NOMO-1 (cell line): Measurements from ENCODE around the gene SYNPO.

ENCODE experiments used
- DNase-seq, 2 experiments: peaks; one replicate each; lab custom pipeline; 2025; ENCODE audit not compliant: unreplicated experiment in 2 of 2; lab: John Stamatoyannopoulos, UW

Gene SYNPO

DNA sequence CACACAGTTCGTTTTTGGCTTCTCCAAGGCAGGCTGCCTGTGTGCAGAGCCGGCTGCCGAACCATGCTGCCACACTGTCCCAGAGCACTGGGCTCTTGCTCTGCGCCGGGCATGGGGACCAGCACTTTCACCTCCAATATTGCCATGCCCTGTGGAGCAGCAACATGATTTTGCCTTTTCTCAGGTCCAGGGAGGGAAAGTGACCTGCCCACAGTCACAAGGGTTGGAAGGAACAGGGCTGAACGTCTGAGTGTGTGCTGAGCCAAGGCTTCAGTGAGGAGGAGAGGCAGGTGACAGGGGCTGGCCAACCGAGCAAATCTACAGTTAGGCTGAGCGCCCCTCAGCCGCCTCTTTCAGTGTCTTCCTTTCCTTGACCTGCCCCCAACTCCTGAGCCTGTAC lies 34.0 kb upstream of the SYNPO start:
- DNase-seq = no peak

DNA sequence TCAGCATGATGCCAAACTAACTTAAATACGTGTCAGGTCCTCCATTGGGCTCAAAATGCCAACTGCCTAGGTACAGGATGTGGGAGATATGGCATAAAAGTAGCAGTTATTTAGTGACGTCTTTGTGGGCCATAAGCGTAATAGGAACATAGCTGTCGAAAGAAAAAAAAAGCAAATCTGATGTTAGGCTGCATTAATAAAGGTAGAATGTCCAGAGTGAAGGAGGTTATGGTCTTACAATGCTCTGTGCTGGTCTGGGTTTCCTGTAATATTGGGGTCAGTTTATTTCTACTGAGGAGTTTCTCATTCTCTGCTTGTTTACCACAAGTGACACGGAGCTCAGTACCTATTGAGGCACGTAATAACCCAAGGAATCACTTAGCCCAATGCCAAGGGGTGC lies 33.4 kb upstream of the SYNPO start:
- DNase-seq = no peak

DNA sequence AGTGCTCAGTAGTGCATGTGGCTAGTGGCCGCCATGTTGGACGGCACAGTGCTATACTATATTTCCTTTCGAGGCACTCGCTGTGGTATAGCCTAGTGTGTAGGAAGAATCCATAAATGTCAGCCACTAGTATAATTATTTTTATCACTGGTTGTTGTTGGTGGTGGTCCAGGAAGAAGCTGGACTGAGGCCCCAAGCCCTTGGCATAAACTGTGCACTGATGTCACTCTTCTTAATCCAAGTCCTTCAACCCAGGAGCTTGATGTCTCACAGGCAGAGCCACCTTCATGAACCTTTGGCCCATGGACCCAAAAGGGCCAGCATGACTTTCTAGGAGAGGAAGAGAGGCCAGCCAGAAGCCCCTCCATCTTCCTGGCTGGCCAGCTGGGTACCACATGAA lies 32.5 kb upstream of the SYNPO start:
- no peak for DNase-seq

DNA sequence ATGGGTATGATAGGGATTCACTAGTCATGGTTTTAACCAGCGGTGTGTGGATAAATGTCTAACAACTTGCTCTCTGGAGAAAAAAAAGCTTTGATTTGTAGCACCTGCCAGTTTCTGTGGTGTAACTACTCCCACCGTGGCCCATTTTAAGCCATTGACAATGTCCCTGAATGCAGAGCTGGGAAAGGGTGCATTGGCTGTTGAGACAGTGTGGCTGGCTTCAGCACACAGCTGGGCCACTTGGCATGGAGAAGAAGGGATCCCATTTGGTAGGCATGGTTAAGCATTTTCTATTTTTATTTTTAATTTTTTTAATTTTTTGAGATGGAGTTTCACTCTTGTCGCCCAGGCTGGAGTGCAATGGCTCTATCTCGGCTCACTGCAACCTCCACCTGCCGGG lies 31.5 kb upstream of the SYNPO start:
- DNase-seq = no peak

DNA sequence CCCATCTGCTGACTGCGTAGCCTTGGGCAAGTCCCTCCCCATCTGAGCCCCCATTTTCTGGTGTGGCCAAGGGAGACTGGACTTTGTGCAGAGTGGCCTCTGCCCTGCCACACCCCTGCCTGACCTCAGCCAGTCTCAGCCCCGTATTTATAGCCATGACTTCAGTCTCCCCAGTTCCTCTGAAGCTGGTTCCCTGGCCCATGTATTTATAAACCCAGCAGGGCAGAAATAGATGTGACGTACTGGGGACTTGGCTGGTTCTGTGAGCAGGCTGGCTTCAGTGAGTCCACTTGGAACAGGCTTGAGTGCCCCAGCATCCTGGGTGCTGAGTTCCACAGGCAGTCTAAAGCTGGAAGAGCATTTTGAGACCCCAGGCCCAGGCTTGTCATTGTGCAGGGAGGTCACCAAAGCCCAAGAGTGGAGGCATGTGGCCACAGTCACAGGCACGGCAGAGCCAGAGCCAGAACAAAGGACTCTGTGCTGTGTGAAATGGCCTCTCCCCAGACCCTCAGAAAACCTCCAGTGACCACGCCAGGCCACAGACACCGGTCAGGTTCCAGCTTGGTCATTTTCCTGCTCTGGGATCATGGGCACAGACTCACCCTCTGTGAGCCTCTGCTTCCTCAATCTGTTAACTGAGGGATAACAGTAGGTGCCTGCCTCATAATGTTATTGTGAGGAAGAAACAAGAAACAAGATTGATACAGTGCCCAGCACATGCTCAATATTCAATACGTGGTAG lies 30.4 kb upstream of the SYNPO start:
- DNase-seq = no peak

DNA sequence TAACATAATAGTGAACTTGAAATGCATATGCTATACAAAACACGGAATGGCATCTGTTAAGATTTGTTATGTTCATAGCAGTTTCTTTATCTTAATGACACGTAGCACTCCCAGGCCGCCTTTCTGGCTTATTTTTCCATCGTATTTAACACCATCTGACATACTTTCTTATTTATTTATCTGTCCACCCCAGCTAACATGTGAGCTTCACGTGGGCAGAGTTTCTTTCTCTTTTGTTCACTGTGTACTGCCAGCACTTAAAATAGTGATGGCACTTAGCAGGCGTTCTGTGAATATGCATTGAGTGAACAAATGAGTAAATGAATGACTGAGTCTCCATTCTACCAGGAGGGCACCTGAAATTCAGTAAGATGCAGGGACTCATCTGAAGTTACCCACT lies 29.4 kb upstream of the SYNPO start:
- no peak for DNase-seq

DNA sequence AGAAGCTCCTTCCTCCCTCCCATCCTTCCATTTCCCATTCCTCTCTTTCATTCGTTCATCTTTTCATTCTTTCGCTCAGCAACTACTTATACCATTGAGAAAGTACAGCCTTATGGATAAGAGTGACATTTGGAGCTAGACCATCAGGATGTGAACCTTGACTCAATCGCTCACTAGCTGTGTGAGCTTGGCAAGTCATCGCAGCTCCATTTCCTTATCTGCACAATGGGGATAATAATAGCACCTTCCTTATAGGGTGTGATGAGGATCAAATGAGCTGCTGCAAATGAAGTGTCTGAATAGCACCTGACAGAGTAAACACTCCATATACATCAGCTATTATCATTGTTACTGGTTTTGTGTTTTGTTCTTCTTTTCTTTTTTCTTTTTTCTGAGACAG lies 28.1 kb upstream of the SYNPO start:
- DNase-seq = no peak

DNA sequence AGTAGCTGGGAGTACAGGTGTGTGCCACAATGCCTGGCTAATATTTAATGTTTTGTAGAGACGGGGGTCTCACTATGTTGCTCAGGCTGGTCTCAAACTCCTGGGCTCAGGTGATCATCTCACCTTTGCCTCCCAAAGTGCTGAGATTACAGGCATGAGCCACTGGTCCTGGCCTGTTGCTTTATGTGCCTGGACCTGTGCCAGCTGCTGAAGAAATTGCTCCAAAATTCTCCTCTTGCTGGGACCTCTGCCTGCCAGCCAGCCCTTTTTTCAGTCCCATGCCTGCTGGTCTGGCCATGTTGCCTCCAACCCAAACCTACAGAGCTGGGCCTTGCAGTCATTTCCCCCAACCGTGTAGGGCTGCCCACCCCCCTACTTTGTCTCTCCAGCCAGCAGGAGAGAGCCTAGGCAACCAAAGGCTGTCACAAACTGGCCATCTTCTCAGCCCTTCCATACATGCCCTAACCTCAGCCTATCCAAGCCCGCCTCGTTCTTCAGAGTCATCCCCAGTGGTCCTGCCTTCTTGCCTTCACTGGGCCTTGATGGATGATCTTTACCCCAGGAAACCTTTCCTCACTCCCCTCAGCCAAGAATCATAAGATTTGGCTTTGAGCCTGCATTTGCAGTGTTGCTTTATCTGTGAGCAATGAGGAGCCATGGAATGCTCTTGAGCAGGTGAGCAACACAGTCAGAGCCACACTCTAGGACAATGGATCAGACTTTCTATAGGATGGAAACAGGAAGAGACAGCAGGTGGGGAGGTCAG lies 27.4 kb upstream of the SYNPO start:
- no peak for DNase-seq

DNA sequence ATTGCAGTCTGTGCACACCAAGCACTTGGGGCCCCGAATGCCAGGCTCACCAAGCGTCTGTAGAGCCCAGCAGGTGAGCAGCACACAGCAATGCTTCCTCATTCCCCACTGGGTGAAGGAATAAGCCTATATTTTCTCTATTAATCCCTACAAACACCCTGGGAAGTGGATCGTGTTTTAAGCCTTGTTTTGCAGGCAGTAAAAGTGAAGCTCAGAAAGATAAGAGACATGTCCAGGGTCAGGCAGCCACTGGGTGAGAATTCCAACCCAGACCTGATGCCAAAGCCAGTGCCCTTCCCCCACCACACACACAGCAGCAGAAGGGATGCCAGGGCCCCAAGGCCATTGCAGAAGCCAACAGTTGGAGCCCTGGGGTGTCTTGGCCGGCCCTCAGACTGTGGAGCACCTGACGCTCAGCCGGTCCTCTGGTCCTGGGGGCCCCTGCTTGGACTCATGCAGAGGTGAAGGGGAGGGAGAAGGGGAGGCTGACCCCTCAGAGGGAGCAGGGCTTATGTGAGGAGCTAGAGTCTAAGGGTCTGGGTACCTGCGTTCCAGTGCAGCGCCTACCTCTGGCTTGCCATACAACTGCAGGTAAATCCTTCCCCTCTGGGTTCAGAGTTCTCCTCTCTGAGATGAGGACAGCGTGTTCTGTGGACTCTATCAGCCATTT lies 26.3 kb upstream of the SYNPO start:
- no peak for DNase-seq

DNA sequence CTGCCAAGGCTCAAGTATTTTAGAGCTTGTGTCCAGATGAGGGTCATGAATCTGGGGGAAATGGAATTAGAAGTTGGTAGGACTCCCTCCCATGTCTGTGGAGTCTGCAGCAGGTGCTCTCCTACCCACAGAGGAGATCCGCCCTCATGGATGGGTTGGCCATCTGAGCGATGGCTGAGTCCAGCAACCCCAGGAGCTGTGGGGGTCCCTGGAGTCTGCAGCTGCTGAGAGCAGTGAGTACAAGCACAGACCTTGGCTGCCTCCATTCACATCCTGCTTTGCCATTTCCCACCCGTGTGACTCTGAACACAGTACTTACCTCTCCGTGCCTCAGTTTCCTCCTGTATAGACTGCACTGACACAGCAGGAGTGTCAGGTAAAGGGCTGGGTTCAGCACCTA lies 25.8 kb upstream of the SYNPO start:
- no peak for DNase-seq

DNA sequence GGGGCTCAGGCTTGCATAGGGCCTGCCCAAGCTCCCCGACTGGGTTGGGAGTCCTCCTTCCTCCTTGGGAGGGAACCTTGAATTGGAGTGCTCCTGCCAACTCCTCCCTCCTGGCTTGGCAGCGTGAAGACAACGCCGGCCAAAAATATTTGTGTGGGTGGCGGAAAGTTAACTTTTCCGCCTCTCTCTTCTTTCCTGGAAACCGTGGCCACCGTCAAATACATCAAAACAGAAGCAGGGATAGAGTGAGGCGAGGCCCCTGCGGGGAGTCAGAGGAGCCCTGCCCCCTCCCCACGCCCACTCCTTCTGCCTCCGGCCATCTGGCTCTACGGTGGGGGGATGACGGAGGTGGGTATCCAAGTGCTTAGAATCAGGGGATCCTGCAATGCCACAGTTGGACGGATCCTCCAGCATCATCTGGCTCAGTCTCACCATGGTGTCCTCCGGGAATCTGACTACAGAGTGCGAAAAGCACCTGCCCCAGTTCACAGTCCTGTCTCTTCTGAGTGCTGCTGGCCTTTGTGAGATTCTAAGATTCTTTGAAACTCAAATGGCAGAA lies 25.2 kb upstream of the SYNPO start:
- no peak for DNase-seq

DNA sequence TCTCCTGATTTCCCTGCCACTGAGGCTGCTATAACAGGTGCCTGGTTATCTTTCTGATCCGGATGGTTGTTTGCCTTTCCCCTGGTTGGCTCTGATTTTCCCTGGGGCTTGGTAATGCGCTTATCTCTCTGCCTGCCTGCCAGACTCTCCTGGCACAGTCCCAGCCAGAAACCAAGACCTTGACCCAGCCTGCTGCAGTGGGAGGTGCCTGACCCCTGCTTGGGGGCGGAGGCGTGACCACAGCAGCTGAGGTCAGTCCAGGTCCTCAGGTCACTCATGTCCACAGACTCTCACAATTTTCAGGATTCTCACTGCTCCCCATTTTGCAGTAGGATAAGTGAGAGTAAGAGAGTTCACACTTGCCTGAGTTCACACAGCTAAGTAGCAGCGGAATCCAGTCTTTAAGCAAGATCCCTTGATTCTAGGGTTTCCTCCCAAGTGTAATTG lies 24.4 kb upstream of the SYNPO start:
- DNase-seq = no peak

DNA sequence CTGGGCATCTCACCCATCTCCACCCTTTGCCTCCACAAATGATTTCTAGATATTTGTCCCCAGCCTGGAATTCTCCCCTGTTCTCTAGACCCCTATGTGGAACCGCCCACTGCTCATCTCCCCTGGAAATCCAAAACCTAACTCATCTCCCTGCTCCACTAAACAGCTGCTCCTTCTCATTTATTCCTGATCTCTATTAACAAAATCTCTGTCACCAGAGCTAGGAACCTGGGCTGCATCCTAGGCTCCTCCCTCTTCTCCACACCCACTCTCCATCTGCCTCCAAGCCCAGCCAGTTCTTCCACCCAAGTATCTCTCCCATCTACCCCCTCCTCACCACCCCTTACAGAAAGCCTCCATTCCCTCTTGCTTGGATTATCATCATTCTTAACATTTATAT lies 24.0 kb upstream of the SYNPO start:
- DNase-seq = no peak

DNA sequence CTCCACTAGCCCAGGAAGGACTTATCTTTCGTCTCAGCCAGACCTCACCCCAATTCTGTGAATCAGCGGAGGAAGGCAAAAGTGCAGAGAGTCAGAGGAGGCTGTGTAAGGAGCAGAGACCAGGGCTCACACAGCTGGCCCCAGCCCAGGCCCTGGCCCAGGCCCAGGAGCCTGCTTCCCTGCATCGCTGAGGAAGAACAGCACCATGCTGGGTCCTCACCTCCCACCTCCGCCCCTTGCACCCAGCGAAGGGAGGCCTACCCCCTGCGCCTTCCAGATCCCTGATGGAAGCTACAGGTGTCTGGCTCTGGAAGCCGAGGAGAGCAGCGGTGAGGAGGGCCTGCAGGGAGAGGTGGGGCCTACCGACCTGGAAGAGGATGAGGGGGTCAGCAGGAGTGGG lies 22.3 kb upstream of the SYNPO start:
- DNase-seq = no peak

DNA sequence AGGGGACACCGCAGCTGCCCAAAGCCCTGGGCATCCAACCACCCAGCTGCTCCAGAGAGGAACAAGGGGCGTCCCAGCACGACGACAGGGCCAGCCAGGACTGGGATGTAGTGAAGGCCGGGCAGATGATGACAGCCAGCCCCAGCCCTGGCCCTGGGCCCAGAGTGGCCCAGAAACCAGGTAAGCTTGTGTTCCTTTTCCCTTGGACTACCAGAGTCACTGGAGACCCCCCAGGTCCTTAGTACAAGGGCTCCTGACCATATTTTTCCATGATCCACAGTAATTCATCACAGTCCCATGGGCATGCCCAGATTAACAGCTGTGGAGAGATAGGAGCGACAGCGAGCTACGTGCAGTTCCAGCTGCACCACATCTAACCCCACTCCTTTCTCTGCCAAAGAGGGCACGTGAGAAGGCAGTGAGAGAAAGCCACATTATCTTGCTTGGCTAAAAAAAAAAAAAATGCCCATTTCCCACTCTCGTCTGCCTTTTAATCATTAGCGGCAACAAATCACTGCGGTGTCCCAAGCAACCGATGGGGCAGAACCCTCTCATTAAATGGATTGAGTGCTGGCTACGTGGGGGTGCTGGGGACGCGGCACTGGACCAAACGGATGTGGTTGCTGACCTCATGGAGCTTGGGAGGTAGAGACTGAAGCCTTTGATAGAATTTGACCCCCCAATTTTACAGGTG lies 21.7 kb upstream of the SYNPO start:
- DNase-seq = no peak

DNA sequence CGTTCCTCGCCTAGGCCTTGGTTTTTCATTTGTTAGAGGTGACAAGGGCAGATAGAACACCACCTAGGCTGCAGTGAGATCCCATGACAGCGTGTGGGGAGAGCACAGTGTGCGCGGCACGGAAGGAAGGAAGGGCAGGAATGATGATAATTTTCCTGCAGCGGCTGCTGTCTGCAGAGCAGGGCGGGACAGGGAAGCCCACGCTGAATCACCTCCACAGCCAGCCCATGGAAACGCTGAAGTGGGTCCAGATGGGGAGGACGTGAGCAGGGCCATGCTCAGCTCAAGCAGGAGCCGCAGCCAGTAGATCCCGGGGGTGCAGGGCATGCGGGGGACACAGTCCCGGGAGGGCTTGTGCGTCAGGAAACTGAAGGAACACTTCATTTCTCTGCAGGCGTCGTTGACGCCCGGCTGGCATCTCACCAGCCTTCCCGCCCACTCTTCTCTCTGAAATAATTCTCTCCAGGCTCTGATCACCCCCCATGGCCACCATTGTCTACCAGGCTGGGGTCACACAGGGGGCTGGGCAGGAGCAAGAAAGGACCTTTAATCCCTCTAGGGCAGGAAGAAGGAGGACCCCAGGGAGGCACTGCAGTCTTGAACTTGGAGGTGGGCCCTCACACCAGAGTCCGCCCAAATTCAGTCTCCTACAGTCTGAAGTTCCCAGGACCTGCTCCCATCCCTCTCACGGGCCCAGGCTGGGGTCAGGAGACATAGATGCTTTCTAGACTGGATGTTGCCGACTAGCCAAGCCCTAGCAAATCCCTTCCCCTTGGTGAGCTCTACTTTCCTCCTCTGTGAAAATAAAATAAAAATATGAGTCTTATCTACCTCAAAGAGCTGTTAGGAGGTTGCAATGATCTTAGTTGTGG lies 20.9 kb upstream of the SYNPO start:
- DNase-seq = no peak

DNA sequence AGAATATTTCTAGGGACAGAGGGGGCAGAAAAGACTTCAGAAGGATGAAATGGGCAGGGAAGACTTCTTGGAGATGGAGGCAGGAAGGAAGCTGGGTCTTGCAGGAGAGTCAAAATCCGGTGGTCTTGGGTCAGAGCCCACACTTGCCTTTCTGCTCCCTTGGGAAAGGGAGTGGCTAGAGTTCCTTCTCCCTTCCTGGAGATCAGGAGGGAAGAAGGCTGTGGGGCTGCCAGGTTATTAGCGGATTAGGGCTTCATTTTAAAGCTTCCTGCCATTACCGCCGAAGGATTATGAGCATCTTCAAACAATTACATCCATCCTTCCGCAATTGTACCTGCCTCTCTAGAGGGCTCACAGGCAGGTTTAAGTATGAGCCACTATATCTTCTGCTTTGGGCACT lies 19.2 kb upstream of the SYNPO start:
- DNase-seq = no peak

DNA sequence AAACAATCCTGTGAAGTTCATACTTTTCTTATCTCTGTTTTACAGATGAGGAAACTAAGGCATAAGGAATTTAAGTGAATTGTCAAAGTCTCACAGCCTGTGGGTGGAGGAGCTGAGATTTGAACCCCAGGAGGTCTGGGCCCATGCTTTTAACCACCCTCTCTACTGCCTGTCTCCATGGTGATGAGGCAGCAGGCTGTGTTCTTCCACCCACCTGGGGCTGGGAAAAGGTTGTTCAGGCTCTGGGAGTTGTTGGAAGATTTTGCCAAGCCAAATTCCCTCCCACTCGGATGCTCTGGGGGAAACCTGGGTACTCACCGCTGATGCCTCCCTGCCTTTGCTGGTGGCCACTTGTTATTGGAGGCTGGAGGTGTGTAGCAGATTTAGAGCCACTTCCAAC lies 18.3 kb upstream of the SYNPO start:
- no peak for DNase-seq

DNA sequence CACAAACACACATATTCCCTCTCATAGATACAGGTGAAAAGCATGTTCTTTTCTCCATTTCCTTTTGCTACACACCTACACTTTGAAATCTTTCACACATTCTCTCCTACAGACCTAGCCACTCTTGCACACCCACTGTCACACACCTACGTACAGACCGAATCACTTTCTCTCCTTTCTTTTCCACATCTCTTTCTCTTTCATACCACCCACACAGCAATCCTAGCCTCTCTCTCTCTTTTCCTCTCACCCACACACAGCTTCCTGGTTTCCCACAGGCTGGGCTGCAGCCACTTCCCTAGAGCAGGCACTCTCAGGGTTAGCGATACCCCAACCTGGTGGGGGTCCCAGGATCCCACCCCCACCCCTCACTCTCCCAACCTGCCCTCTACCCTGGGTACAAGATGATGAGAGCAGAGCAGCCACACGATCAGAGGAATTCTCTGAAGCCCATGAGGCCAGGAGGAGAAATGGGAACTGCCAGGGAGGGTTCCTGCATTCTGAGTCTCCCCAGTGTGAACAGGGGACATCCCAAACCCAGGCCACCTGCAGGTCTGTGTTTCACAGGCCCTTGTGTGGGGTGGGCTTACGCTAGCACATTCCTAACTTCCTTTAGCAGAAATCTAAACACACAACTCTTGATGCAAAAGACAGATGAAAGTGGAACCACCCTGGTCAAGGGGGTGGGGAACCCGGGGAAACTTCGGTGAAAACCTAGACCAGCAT lies 17.1 kb upstream of the SYNPO start:
- no peak for DNase-seq

DNA sequence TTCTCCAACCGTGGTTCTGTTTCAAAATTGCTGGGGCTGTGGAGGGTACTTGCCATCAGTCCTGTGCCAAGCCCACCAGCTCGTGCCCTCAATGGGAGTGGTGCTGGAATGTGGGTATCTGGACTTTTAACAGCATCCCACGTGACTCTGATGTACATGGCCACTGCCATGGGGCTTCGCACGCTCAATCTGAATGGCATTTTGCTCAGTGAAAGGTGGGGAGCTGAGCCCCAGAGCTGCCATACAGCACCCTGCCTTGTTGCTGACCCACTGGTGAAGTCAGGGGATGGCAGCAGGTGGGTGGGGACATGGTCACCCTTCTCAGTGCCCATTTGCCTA lies 16.6 kb upstream of the SYNPO start:
- DNase-seq = no peak
